K562 (cell line): ENCODE data around the gene UBXN1. TPM values are rescaled to one million over a fixed set of nuclear protein-coding genes. Genes with fewer than 3 reads are reported as not detected.

Source experiments
- ATAC-seq: fragments of 200-7000 bp; cut with Tn5 transposase; 3 replicates; pipeline ENCODE4 v1.9.1; 2020; ENCODE audit warnings: moderate library complexity
- BruUV-seq: library from RNA; stranded (reverse); fragments of 400-500 nt; replicated peaks from 2 replicates; lab custom pipeline; 2021; lab: Mats Ljungman, UMichigan
- CTCF ChIA-PET: fragments of 300-600 bp; formaldehyde crosslinking; extraction: SDS; loops from one replicate; lab custom pipeline; 2021; ENCODE audit warnings: low intra/inter-chr PET ratio; lab: Yijun Ruan, JAX
- POLR2A ChIA-PET: fragments of 300-600, 350-650 bp; sonication (Branson Sonifier 250); formaldehyde crosslinking; extraction: SDS; loops from one replicate; lab custom pipeline; 2021; ENCODE audit warnings: antibody characterized with exemption, inconsistent platforms; lab: Yijun Ruan, JAX
- DNase-seq, 4 experiments: peaks; one replicate each; pipeline versions ENCODE4 v3.0.0 to v3.0.0-alpha.2; 2011 to 2018; ENCODE audit warnings: low spot score in 3 of 4, mixed read lengths in 3 of 4; ENCODE audit errors: extremely low read depth in 1 of 4
- FAIRE-seq: peaks from 2 replicates; lab custom pipeline; 2011; peaks lifted over from hg19 to GRCh38; lab: Jason Lieb, UNC
- H2AFZ ChIP-seq: 2 replicates; pipeline ENCODE4 v1.6.0; 2011; ENCODE audit warnings: low read depth, low read length, control low read depth, inconsistent platforms
- H3K27ac ChIP-seq: fragments of 200-600 bp; 3 replicates; pipeline ENCODE4 v1.8.0; 2011; ENCODE audit warnings: low read depth, mild to moderate bottlenecking, control low read depth, inconsistent platforms, low read length, moderate library complexity, mixed read lengths; ENCODE audit errors: extremely low read depth
- H3K27me3 ChIP-seq, 2 experiments: fragments of 300-600 bp in 1 of 2; 2 replicates in 1 of 2; 3 replicates in 1 of 2; pipeline versions ENCODE4 v1.6.0 to v1.8.0; 2011; ENCODE audit warnings: inconsistent platforms in 2 of 2, low read length in 2 of 2, mild to moderate bottlenecking in 1 of 2, mixed read lengths in 1 of 2, moderate library complexity in 1 of 2; ENCODE audit not compliant: control insufficient read depth in 2 of 2, insufficient read depth in 2 of 2
- H3K36me3 ChIP-seq: fragments of 300-600 bp; 3 replicates; pipeline ENCODE4 v1.8.0; 2011; ENCODE audit warnings: mild to moderate bottlenecking, low read length, inconsistent platforms; ENCODE audit not compliant: control insufficient read depth, insufficient read depth
- H3K4me1 ChIP-seq, 2 experiments: fragments of 200-600 bp in 1 of 2; replicated peaks in 1 of 2; 2 replicates in 1 of 2; 3 replicates in 1 of 2; pipeline versions ENCODE4 v1.5.1 to v1.8.0; 2011; ENCODE audit warnings: inconsistent platforms in 2 of 2, low read length in 2 of 2, mild to moderate bottlenecking in 1 of 2, mixed read lengths in 1 of 2, moderate library complexity in 1 of 2; ENCODE audit not compliant: control insufficient read depth in 2 of 2, insufficient read depth in 2 of 2
- H3K4me2 ChIP-seq: 2 replicates; pipeline ENCODE4 v1.6.1; 2011; ENCODE audit warnings: low read length, control low read depth, inconsistent platforms, mixed read lengths; ENCODE audit not compliant: insufficient read depth
- H3K4me3 ChIP-seq: fragments of 200-600 bp; sonication (generic), shearing (Covaris generic); 2 replicates; pipeline ENCODE4 v1.5.1; 2016; ENCODE audit warnings: control low read depth, inconsistent platforms
- H3K79me2 ChIP-seq: fragments of 200-600 bp; 3 replicates; pipeline ENCODE4 v1.8.0; 2011; ENCODE audit warnings: low read length, inconsistent platforms; ENCODE audit not compliant: control insufficient read depth, insufficient read depth
- H3K9ac ChIP-seq, 2 experiments: 2 replicates each; pipeline versions ENCODE4 v1.6.0 to v1.6.1; 2011; ENCODE audit warnings: low read depth in 2 of 2, low read length in 2 of 2, control low read depth in 1 of 2, inconsistent platforms in 1 of 2, mild to moderate bottlenecking in 1 of 2, mixed read lengths in 1 of 2; ENCODE audit not compliant: insufficient read depth in 1 of 2
- H3K9me1 ChIP-seq: one replicate; pipeline ENCODE4 v1.6.0; 2011; ENCODE audit warnings: inconsistent platforms, mild to moderate bottlenecking, low read length, moderate library complexity; ENCODE audit not compliant: control insufficient read depth, insufficient read depth
- H3K9me3 ChIP-seq: replicated peaks from 2 replicates; pipeline ENCODE4 v1.5.1; 2011; ENCODE audit warnings: low read depth, low read length, inconsistent platforms; ENCODE audit not compliant: control insufficient read depth, insufficient read depth
- H4K20me1 ChIP-seq: replicated peaks from 2 replicates; pipeline ENCODE4 v1.6.1; 2011; ENCODE audit warnings: low read length, inconsistent platforms, mixed read lengths; ENCODE audit not compliant: control insufficient read depth, insufficient read depth
- ATF6 ChIP-seq: sonication (generic); formaldehyde crosslinking; IDR thresholded peaks from 2 replicates; pipeline ENCODE4 v1.4.0; 2020; ENCODE audit warnings: mild to moderate bottlenecking, missing genetic modification reagents
- CBX3 ChIP-seq, 2 experiments: IDR thresholded peaks; 1 replicate in 1 of 2; 2 replicates in 1 of 2; pipeline ENCODE4 v1.6.1; 2012; ENCODE audit warnings: inconsistent platforms in 2 of 2, low read length in 2 of 2, borderline replicate concordance in 1 of 2, control low read depth in 1 of 2
- CXXC5 ChIP-seq: fragments of 250-450 bp; sonication (Bioruptor Pico); IDR thresholded peaks from 2 replicates; pipeline ENCODE4 v1.8.0; 2022; ENCODE audit warnings: inconsistent platforms, mild to moderate bottlenecking, moderate library complexity
- ESRRB ChIP-seq: fragments of 250-450 bp; sonication (Bioruptor Pico); IDR thresholded peaks from 2 replicates; pipeline ENCODE4 v1.5.0; 2020; ENCODE audit warnings: mild to moderate bottlenecking, moderate library complexity, borderline replicate concordance
- ETV5 ChIP-seq: sonication (generic); formaldehyde crosslinking; IDR thresholded peaks from 2 replicates; pipeline ENCODE4 v1.4.0; 2020; ENCODE audit warnings: low read depth, mild to moderate bottlenecking, missing genetic modification reagents
- ZNF263 ChIP-seq: sonication (generic); formaldehyde crosslinking; IDR thresholded peaks from 2 replicates; pipeline ENCODE4 v1.8.0; 2022; ENCODE audit warnings: mild to moderate bottlenecking, missing genetic modification reagents, borderline replicate concordance
- ZNF408 ChIP-seq: fragments of 250-450 bp; sonication (Bioruptor Pico); IDR thresholded peaks from 2 replicates; pipeline ENCODE4 v1.4.0; 2020; ENCODE audit warnings: low read depth, mild to moderate bottlenecking, moderate library complexity
- WGBS: fragments of 100-300 bp; shearing (Covaris generic); methylation state at CpG from one replicate; pipeline ENCODE4 v1.1.6; 2016; ENCODE audit warnings: low coverage, mixed read lengths; ENCODE audit not compliant: insufficient coverage; ENCODE audit errors: missing lambda C conversion rate; 5-methylcytosine and 5-hydroxymethylcytosine counted together
- in situ Hi-C: fragments of 300-500 bp; cut with MboI; formaldehyde crosslinking; loops from 4 replicates; pipeline ENCODE4 v1.15.0; 2018; ENCODE audit warnings: inconsistent platforms, mixed read lengths
- intact Hi-C: fragments of 100-400 bp; cut with micrococcal nuclease; formaldehyde crosslinking; loops from 2 replicates; pipeline ENCODE4 v1.14.2; 2022
- polyA plus RNA-seq, 8 experiments: library from polyadenylated mRNA; depleted of rRNA in 4 of 8; stranded (reverse) in 5 of 8; unstranded in 3 of 8; fragments of >200 nt; fragmentation: Nextera tagmentation in 2 of 8; fragmentation: Illumina TruSeq in 1 of 8; extraction: Ambion mirVana in 2 of 8; extraction: Trizol in 1 of 8; gene quantifications; 2 replicates each; pipeline versions ENCODE4 v1.2.1 to v1.2.3, GENCODE V29; 2011 to 2014; ENCODE audit warnings: inconsistent platforms in 1 of 8, missing spikeins in 1 of 8
- total RNA-seq, 7 experiments: library from RNA; depleted of rRNA in 6 of 7; stranded (reverse); fragments of >200 nt in 6 of 7; fragmentation: Illumina TruSeq in 2 of 7; extraction: Trizol in 2 of 7; gene quantifications; 2 replicates each; pipeline versions ENCODE4 v1.2.1 to v1.2.3, GENCODE V29; 2011 to 2021; ENCODE audit warnings: low replicate concordance in 1 of 7

Gene UBXN1
- total and polyA plus RNA-seq, 9 of the 15 experiments (the other 6 are each of a cell fraction or from before 2014, with no cell fraction given): 4.8 to 263 (median 99.7) TPM

GRCh38 chr11:62708392-62708791, 29.5 kb upstream of the UBXN1 start:
- Histone ChIP-seq H3K9me3 (no peaks in the 10 kb centered on the region), H2AFZ (no peak overlapping the region), H3K9ac (peak overlapping the region in 1 of 2 experiments; percentile 66; a peak in 1 of 4 replicates), H3K4me2 (no peak overlapping the region), H3K79me2 (peaks cover 22% of the 10 kb centered on the region), H3K4me1 (peaks cover 31 to 44% of the 10 kb centered on the region in 2 experiments), H3K27ac (no peak overlapping the region; the same call in 2 of the 3 replicates), H3K36me3 (peaks cover 72% of the 10 kb centered on the region), H4K20me1 (peaks cover 4% of the 10 kb centered on the region), H3K4me3 (no peak overlapping the region), H3K9me1 (peaks cover 2% of the 10 kb centered on the region), H3K27me3 (no peaks in the 10 kb centered on the region)
- DNase-seq (peak in 1 of 4 experiments; percentile 46), ATAC-seq (no peak), FAIRE-seq (no peak)
- CTCF ChIA-PET: no interaction called here
- TF ChIP-seq CBX3 (IDR thresholded peaks at IDR 0.05; ENCODE audit: borderline replicate concordance in 1 of 2, low read length in 2 of 2) (no peak), ZNF408 (no peak), ATF6 (no peak), ESRRB (CRISPR knock-in tag) (no peak), ETV5 (CRISPR knock-in tag) (no peak), CXXC5 (CRISPR knock-in tag) (peak; percentile 47; the same call in 1 of the 2 replicates), ZNF263 (peak; percentile 66; the same call in 1 of the 2 replicates)
- 64% methylated on average over 5 of the region's 5 CpGs for WGBS
- in situ Hi-C loops: no loop called here
- intact Hi-C loops: loop anchor here (5.0 kb wide), 1 partner anchor 311 kb away; no protein-coding TSS in a partner anchor
- POLR2A ChIA-PET: interaction anchor here (0.6 to 4.1 kb wide), 10 partner anchors 9 to 133 kb away, joined by 3 to 31 read pairs (median 5); partner anchors contain the start of genes C11orf98, CSKMT, HNRNPUL2 and TTC9C
- no TSS peak for BruUV-seq
